ENCODE data around the gene HES3.

GRCh38 chr1:6273380-6273891 lies 29.5 kb downstream of the HES3 start:
- TF ChIP-seq POLR2A (IDR thresholded peaks at IDR 0.05; ENCODE audit: low read length), result no peak
- no peak for TF ChIP-seq GATA1 (IDR thresholded peaks at IDR 0.05; ENCODE audit: low read depth, low read length)
